ENCODE measurements around the gene DCDC1. TPM values are rescaled to one million over a fixed set of nuclear protein-coding genes. Genes with fewer than 3 reads are reported as not detected.
A peak's percentile ranks its signal among the peaks of the same experiment; 100 is the strongest.

Gene DCDC1
- total RNA-seq, 1 experiment from 2014 or later = under 0.01 TPM

DNA sequence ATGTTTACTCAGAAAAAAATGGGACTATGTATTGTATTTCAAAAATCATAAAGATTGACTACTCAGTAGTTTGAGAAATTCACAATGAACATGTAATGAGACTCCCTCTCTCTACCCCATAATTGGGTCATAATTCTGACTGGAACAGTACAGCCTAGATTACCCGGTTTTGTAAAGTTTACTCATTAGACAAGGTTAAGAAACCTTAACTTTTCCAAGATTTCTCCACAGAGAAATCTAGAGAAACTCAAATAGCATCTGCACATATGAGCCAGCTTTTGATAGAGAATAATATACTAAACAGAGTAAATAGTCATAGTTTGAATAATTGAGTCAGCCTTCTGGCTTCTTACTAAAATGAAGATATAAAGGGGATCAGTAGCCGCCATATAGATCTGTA is 452.3 kb downstream of the DCDC1 start:
- no peak for DNase-seq (ENCODE audit: low read depth)

DNA sequence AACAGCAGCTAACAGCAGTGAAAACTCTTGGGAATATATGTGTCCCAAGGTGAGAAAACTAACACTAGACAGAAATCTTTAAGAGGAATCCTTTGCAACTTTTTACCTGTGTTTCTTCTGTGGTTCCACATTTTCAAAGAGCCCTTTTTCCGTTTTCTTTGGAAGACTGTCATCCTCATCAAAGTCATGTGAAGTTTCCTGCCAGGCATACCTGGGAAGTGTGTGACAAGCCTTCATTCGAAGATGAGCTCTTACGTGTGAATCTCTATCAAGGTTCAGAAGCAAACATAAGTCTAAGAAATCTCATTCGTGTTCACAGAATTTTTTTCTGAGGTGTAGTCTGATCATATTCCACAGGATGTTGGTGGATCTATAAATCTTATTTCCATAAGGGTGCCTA is 452.8 kb downstream of the DCDC1 start:
- no peak for DNase-seq (ENCODE audit: low read depth)

DNA sequence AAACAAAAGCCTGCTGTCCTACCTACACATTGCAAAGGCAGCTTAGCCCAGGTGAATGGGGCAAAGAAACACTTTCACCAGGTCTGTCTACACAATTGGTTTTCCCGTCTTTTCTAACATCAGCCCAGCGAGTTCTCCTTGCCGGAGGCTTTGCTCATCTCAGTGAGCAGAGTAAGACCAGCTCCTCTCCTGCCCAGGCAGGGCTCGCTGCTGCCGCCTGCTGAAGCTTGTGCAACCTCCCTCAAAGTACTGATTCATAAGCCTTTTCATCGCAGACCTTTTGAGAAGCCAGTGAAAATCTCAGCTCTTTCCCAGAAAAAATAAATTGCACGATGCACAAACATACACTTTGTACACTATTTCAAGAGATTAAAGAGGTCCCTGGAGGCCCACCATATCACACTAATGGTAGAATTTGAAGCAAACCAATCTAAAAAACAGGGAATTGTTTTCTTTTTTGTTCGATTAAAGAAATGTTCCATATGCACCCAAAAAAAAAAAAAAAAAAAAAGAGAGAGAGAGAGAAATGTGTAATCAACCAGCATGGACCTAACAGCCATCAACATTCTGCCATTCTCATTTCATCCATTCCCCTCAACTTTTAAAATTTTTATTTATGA is 455.3 kb downstream of the DCDC1 start:
- peak; percentile 1 for DNase-seq (ENCODE audit: low read depth)

DNA sequence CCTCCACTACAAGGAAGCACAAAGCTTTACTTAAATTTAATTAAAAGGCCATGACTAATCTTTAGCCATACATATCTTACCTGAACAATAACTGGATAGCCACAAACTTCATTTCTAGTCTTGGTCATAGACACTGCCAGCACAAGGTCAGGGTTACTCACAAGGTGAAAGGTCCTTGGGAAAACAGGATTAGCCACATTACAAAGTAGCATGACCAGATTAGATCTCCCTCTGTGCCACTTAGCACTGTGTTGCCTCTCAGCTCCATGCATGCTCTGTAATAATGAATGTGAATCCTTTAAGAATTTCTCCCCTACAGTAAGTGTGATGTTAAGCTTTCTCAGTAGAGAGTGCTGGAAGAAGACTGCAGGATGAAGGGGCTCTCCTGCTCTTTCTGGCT is 458.3 kb downstream of the DCDC1 start:
- DNase-seq (ENCODE audit: low read depth) = no peak

DNA sequence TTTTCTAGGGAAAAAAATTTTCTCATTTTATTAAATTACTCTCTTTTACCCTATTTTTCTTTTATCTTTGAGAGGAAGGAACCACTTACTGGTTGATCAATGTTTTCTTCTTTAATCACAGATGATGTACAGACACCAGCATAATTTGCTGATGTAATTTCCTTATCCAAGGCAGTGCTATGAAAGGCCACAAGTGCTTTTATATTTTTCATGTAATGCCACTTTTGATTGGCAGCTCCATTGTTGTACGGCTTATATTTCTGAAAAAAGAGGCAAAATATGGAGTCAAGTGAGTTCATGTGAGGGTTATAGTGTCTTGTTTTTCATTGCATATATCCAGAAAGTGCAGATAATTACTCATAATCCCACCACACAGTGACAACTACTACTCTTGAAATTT is 460.7 kb downstream of the DCDC1 start:
- DNase-seq (ENCODE audit: low read depth) = no peak

DNA sequence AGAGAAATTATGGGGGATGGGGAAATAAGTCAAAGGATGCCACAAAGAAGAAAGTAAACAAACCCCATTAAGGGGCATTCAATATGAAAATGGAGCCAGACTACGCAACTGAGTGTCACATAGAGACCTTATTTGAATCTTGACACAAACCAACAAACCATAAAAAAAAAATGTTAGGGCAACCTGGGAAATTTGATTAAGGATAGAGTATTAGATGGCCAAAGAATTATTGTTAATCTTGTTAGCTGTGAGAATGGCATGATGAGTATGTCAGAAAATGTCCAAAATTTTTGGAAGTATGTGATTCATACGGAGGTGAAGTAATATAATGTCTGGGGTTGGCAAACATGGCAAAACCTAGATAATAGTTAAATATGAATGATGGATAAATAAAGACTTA is 461.3 kb downstream of the DCDC1 start:
- no peak for DNase-seq (ENCODE audit: low read depth)

DNA sequence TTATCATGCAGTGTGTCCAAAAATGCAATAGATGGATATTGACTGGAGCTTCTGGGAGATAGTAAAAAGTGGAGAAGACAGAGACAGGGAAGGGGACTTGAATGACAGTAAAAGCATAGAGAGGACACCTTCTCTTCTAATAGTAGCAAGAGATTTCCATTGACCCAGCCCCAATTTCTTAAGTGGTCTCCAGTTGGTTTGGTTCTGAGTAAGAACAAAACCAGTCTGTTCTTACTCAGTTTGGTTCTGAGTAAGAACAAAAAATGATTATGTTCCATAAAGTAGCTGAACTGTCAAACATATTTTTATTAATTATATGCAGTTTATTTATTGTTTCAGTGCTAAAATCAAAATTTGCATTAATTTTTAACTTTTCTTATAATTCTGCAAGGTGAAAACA is 466.6 kb downstream of the DCDC1 start:
- no peak for DNase-seq (ENCODE audit: low read depth)

DNA sequence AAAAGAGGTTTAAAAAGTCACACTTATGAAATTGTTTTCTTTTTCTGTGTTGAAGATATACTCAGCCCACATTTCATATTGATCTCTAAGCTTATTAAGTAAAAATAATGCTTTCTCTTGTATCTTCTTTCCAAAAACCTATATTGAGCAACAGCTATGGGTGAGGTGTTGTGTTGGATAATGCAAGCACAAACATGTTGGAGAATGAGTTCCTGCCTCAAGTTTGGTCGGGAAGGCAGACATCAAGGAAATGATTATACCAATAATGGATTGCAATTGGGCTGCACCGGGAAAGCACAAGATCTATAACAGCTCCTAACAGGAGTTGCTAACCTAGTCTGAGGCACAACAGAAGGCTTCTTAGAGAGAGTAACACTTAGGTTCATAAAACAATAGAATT is 474.5 kb downstream of the DCDC1 start:
- no peak for DNase-seq (ENCODE audit: low read depth)

DNA sequence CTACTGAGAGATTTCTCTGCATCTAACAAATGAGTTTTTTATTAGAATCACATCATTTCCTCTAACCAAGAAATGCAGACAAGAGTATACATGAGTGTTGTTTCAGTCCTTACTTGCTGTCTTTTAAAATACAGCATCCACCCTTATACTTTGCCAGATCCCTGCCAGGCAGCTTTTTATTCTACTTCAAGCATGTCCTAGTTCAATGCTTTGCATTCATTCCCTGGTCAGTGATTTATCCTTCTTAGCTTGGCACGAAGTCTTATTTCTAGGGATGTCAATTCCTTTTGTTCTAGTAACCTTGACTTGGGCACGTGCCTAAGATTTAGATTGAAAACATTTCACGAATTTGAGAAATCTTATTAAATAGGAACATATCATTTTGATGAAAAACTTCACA is 476.2 kb downstream of the DCDC1 start:
- no peak for DNase-seq (ENCODE audit: low read depth)

DNA sequence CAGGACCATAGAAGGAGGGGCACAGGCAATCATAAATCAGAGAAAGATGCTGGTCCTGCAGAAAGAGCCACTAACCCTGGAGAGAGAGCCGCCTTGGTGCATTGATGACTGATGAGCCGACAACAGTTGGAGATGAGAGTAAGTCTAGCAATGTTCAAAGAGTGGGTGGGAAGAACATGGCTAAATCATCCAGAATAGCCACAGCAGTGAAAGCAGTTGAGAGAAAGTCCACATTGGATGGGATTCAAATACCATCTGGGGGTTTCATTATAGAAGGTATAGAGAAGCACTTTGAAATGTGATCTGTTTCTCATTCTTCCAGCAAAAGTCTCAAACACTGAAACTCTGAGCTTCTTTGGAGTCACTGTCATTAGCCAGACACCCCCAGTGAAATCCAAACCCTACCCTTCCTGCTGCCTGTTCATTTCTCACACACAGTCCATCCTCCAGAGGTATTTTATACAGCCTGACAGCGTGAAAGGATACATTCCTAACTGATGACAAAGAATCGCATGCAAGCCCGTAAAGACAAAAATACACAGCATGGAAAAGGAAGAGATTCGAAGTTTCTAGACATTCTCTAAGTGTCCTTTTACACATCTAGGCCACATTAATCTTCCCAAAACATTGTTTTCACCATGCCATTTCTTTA is 480.3 kb downstream of the DCDC1 start:
- no peak for DNase-seq (ENCODE audit: low read depth)

DNA sequence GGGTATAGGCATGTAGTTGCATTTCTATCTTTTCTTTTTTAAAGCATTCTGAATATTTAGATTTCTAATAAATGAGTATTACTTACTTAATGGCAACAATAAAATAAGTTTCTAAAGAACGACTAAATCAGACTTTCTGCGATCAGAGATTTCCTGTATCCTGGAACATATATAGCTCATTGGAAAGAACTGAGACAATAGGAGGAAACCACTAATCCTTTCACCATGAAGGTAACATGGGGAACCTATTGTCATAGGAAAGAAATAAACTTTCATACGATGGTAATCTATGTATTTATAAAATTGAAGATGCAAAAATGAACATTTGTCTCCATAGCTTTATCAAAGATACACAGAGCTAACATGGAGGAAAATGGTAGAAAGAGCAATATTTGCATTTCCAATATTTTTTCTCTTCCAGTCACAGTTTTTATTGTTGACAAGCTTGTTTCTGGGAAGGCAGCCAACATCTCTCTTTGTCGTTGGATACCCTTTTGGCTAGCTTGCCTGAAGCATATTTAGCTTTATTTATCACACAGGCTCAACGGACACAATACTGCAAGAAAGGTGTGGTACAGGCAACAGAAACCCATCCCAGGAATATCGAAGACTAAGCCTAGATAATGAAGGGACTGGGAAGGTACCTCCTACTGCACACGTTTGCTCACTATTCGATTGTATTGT is 490.1 kb downstream of the DCDC1 start:
- DNase-seq (ENCODE audit: low read depth) = no peak

DNA sequence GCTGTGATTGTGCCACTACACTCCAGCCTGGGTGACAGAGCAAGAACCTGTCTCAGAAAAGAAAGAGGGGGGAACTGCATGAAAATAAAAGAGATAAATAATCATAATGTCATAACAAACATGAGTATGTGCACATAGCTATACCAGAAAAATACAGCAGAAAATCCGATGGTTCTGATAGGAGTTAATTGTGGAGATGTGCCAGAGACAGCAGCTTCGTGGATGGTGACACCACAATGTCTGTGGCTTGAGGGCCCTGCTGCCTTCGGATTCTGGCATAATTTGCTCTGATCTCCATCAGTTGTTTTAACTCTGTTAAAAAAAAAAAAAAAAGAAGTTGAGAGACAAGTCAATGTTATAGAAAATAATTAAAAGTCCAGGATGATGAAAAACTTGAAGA is 491.1 kb downstream of the DCDC1 start:
- no peak for DNase-seq (ENCODE audit: low read depth)

DNA sequence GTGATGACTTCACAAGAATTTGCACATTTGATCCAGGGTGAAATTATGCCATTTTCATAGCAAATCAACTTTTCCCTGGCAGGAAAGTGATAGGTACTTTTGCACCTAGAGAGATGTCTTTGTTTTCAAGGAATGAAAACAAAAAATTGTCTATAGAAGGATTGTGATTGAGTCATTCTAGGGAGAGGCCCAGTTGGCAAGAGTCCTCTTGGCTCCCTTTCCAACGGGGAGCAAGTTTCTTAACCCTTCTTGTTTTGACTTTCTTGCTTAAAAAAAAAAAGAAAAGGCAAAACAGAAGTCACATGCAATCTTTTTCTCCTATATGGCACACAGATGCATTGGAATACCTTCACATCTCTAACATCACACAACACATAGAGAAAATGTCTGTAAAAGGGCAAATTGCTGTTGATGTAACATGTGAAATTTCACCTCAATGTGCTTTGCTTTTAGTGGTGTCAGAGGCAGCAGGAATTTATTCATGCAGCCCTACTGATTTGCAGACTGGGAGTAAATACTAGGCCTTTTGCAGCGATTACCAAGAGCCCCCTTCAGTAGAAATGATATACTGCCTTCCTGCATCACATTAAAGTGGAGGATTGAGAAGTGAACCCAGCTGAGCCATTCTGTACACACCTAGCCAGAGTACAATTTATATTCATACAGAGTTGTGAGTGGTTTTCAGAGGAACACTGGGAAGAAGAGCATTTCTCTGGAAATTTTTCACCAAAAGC is 492.7 kb downstream of the DCDC1 start:
- no peak for DNase-seq (ENCODE audit: low read depth)

DNA sequence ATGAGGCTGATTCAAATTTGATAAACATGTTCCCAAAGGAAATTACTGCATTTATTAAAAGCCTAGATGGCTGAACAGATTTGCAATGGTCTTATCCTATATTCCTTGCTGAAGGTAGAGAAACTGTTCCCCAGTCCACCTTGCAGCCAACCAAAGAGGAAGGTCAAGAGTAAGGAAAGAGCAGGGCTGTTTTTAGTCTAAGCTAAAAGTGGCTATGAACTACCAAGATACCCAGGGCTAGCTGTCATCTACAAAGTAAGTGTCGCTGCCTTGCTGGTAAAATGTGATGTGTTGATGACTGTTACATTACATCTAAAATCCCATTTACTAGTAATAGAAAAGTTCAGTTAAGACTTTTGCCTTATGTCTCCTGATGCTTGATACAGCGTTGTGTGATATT is 493.3 kb downstream of the DCDC1 start:
- no peak for DNase-seq (ENCODE audit: low read depth)

DNA sequence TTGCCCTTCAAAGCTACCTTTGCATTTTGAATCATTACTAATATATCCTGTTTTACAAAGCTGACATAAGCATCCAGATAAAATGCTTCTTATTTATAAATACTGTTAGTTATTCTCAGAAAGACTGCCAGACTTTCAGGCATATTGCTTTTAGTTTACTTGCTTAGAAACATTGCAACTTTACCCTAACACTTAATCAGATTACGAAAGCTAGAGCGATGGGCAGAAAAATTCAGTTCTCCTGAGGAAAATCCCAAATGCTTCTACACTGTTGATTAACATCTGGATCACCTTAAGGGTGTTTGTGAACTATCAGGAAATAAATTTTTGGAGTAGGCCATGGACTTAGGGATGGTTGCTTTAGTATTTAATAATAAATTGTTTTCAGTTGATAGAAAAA is 493.7 kb downstream of the DCDC1 start:
- no peak for DNase-seq (ENCODE audit: low read depth)

DNA sequence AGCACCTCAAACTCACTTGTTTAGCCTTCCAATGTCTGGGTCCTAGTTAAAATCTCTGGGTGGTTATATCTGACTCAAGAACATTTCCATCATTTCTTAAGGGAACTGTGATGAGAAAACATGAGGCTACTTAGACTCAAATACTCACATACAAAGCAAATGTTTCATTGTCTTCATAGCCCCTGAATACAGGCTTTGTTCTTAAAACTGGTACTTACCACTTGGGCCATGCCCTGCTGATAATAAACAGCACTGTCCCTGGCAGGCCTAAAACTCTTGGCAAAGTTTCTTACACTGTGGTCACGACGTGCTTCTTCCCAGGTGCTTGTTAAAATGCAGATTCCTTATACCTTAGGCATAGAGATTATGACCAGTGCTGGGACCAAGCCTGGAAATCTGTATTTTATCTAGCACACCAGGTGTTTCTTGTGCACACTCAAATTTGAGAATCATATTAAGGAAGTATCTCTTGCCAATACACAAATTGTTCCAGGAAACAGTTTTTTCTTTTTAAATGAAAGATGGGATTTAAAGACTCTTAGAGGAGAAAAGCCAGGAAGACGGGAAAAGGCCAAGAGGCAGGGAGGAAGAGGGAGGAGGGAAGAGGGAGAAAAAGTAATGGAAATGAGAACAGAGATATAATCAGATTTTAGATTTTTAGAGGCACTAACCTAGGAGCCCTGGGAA is 495.5 kb downstream of the DCDC1 start:
- no peak for DNase-seq (ENCODE audit: low read depth)

DNA sequence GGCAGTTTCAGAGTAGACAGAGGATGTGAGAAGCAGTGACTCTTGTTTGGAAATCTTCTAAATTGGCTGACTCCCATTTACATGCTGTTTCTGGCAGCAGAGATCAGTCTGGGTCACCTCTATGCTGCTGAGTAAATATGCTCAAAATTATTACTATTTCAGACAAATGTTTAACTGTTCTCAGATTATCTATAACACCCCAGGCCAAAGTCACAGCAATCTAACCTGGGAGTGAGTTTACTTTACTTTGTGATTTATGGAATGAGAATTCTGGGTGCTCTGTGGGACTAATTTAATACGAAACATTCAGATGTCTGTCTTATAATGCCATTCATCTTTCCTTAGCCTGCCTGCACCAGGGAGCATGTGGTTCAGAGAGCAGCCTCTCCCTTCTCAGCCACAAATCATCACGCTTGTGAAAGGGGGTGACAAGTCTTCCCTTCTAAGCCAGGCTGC is 500.9 kb downstream of the DCDC1 start:
- DNase-seq (ENCODE audit: low read depth) = no peak

DNA sequence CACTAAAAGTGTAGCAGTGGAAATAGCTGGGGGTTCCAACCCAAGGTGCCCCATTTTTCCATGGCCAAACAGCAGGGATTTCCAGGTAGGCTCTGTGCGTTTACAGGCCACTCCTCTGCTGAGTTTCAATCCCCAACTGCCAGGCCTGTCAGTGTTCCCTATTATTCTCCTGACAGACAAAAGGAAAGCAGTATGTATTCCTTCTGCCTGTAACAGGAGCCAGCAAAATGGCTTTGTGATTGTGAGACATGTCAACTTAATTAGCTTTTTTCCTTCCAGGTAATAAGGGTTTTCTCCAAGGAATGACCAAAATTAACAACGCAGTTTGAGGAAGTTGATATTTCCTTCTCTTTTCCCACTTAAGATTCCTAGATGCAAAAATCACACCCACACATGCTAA is 506.3 kb downstream of the DCDC1 start:
- no peak for DNase-seq (ENCODE audit: low read depth)

DNA sequence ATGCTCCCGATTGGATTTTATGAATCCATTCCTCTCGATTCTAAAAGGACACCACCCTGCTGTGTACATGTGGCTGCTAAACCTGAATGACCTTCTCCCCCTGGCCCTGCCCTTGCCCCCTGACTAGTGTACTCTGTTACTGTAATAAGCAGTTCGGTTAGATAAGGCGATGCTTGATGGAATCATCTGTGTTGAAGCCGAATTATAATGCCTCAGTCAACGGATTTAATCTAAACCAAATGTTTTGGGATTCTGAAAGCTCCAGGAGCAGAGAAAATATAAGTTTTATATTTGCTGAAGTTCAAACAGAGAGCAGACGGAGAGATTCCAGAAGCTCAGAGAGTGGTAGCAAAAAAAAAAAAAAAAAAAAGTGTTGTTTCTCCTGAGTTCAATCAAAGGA is 508.0 kb downstream of the DCDC1 start:
- DNase-seq (ENCODE audit: low read depth) = no peak

DNA sequence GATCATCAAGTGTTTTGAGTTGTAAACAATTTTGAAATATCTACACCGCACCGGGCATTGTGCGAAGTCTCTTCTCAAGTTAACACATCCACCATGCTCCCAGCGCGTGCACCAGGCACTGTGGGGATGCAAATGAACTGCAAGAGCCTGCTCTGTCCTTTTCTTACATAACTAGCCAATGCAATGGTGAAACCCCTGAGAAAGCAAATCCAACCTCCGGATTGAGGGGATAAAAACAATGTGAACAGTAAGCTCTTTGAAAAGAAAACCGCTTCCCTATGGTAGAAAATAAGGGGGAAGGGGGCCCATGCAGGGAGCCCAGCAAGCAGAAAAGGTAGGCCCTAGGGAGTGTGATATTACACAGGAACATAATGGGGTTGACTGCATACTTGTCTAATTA is 508.5 kb downstream of the DCDC1 start:
- DNase-seq (ENCODE audit: low read depth) = no peak

DNA sequence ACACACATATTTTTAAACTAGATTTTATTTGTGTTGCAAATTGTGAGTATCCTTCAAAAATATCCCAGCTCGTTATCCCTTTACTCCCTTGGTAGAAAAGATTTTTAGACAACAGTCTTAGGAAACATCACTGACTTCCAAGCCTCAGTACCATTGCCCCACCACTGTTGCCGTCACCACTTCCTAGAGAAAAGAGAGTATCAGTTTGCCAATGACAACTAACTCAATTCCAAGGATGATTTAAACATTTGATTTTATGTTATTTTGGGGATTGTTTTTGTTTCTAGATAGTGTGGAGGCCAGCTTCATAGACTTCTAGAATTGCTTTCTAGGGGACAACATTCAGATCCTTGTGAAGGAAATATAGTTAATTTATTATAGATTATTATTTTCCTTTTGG is 509.4 kb downstream of the DCDC1 start:
- no peak for DNase-seq (ENCODE audit: low read depth)

DNA sequence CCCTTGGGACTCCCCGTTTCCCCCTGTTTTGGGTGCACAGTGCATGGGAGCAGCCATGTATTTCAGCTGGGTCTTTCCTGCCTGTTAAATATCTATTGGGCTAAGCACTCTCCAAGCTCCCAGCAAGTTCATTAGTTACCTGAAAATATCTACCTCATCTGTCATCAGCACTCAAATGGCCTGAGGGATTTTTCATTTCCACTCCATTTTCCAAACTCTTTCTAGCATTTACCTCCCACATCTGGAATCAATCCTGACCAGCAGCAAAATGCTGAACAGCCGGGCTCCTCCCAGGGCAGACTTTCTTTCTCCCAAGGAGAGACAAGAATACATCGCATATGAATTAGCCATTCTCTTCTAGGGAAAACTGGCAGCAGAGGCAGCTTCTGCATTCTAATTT is 509.9 kb downstream of the DCDC1 start:
- DNase-seq (ENCODE audit: low read depth) = no peak
